ENCODE measurements around the gene SCP2.

SCP2 gene

DNA sequence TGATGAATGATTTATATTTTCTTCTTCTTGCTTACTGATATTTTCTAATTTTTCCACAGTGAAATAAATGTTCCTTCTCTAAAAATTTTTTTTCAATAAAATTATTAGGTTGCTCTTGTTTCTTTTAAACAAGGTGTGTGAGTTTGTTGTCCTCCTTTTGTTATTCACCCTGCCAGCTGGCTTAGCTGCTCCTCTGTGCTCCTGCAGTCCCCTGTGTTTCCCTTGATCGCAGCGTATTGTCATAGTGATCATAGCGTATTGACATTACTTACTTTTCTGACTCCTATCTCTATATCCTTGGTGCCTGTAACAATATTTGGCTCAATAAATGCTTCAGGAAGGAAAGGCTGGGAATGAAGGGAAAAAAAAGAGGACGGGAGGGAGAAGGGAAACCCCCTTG, 110.1 kb downstream of the SCP2 start:
- no peak for DNase-seq (ENCODE audit: low read depth)

DNA sequence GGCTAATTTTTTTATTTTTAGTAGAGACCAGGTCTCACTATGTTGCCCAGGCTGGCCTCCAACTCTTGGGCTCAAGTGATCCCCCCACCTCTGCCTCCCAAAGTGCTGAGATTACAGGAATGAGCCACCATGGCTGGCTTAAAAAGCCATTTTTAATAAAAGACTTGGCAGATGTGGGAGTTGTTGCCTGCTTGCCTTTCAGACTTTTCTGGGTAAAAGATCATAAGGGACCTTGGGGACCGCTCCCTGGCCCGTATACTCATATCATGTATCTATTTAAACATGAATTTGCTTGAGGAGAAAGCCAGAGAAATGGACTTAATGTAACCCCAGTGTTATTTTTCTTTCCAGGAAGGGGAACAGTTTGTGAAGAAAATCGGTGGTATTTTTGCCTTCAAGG, 111.5 kb downstream of the SCP2 start:
- no peak for DNase-seq (ENCODE audit: low read depth)

DNA sequence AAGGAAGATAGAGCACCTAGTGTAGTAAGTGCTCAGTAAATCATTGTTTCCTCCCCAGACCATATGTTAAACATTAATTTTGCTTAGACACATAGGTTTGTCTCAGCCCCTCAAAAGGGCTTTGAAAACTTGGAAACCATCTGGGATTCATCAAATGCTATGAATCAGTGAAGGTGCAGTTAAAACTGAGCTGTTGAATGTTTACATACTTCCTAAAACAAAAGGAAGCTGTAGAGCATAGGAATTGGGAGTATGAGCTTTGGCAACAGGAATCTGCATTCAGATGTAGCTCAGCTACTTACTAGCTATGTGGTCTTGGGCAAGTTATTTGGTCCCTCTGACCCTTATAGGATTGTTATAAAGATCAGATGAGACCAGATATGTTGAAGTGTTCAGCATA, 116.2 kb downstream of the SCP2 start:
- DNase-seq (ENCODE audit: low read depth), result no peak

DNA sequence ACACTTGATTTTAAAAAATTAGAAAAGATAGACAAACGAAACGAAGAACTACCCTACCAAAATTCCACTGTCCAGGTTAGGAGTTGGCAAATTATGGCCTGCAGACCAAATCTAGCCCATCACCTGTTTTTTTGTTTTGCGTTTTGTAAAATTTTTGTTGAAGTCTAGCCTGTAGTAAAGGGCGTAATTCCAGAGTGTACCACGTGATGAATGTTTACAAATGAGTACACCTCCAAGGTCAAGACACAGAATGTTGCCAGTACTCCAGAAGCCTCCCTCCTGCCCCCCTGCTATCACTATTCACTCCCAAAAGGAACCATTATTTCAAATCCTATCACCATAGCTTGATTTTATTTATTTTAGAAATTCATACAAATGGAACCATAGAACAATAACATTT, 117.8 kb downstream of the SCP2 start:
- DNase-seq (ENCODE audit: low read depth), result no peak

DNA sequence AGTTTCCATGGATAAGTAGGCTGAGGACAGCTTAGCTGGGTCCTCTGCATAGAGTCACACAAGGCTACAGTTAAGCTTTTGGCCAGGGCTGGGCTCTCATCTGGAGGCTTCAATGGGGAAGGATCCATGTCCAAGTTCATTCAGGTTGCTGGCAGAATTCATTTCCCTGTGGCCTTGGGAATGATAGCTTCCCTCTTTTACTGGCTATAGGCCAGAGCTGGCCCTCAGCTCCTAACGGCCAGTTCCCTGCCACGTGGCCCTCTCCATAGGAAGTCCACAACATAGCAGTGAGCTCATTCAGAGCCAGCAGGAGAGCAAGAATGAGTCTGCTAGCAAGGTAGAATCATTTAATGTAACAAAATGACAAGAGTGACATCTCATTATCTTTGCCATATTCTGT, 119.9 kb downstream of the SCP2 start:
- DNase-seq (ENCODE audit: low read depth), result no peak

DNA sequence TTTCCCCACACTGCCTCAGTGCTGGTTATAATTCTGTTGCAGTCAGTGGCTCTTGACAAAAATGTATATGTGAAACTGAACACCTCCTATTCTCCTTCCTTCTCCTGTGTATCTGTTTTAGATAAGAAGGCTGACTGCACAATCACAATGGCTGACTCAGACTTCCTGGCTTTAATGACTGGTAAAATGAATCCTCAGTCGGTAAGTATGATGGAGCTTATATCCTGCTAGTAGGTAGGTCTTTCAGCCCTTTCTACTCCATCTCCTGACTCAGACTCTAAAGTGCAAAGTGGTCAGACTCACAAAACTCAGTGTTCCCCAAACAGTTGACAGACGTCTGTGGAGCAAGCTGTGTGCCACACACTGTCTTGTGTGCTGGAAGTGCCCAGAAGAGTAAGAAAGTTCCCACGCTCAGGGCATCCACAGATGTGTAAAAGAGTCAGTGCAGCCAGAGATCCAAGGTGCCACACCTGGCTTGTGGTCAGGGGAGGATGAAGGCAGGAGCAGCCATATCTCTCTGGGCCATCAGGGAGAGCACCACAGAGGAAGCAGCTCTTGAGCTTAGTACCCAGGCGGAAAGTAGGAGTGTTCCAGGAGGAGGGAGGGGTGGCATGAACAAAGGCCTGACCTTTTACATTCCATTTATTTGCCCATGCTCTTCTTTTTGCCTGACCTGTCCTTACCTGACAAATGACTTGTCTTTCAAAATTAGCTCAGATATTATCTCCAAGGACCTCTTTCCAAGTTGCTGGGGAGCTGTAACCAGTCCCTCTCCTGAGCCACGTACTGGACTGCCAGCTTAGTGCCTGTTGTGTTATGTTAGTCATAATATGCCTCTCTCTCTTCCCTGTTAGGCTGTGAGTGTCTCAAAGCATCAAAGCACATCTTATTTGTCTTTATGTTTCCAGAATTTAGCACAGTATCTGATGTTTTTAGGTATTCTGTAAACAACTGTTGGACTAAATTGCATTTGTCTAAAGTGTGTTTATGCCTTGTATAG, 121.0 kb downstream of the SCP2 start:
- no peak for DNase-seq (ENCODE audit: low read depth)

DNA sequence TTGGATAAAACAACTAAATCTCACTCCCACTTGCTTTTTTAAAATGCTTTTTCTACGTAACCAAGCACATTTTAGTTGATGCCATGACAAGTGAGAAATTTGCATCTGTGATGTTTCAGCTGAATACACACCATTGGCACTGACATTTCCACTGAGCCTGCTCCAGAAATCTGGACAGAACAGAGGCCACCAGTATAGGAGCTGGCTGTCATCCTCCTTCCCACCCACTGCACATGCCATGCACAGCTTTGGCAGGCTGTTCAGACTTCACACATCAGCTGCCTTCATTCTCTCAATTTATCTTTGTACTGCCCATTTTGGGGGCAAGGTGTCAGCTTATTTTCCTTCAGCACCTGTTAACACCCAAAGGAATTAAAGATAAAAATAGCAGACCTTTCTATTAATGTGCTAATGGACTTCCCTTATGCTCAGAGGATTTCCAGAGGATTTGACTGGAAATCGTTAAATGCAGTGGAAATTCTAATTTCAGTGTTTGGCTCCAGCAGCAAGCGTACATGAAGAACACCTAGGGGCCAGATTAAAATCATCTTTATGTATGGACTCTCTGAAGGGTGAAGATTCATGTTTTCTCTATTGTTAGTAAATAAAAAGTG, 122.0 kb downstream of the SCP2 start:
- no peak for DNase-seq (ENCODE audit: low read depth)

DNA sequence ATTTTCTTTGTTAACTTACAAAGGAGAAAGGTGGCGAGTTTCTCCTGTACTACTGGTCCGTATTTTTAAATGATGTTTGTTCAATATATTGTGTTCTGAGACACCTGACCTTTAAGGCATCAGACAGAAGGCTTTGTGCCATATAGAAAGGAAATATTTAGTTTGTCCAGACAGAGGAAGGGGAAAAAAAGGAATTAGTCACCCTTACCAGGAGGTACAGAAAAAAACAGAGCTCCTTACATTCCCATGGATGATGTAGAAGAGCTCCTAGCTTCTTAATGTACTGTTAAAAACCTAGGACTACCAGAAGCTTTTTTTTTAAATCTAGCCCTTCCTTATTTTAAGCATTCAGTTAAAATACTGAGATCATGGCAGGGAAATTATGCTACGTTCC, 122.5 kb downstream of the SCP2 start:
- no peak for DNase-seq (ENCODE audit: low read depth)

DNA sequence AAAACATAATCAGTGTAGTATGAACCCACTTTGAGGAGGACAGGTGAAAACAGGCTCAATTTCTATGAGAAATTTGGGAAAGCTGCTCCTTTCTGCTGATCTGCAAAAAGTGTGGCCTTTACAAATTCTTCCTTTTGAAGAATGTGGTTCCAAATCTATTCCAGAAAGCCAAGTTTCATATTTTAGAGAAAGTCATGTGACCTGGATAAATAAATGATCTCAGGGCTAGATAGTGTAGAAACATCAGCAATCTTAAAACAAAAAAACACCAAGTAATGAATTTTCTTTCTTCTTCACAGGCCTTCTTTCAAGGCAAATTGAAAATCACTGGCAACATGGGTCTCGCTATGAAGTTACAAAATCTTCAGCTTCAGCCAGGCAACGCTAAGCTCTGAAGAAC, 123.2 kb downstream of the SCP2 start:
- DNase-seq (ENCODE audit: low read depth), result no peak

DNA sequence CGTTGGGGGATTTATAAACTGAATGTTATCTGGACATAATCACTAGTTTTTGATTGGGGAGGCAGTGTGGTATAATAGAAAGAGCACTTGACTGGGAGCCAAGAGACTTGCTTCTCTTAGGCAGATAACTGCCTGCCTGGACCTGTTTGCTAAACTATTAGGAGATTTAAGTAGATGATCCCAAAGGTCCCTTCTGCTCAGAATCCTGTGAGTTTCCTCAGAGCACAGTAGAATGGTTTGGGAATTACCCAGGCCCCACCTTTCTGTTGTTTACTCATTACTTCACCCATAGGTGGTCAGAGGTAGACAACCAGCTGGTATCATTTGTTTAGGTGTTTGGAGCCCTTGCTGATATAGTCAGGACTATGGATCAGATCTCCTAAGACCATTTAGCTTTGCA, 124.6 kb downstream of the SCP2 start:
- no peak for DNase-seq (ENCODE audit: low read depth)

DNA sequence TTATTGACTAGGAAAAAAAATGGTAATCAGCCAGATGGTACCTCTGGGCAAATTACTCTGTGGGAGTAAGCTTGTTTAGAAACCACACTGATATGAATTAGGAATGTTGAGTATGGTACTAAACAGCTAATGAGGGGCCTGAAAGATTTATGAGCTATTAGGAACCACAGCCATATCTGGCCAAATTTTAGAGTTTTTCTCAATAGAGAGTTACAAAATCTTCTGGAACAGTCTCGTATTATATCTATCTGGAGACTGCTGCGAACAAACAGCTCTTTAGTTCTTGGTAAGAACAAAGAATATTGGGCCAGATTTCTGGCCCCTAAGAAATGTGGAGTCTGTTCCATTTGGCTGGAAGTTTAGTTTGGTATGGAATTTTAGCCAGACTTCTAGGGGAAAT, 130.1 kb downstream of the SCP2 start:
- DNase-seq (ENCODE audit: low read depth), result no peak

DNA sequence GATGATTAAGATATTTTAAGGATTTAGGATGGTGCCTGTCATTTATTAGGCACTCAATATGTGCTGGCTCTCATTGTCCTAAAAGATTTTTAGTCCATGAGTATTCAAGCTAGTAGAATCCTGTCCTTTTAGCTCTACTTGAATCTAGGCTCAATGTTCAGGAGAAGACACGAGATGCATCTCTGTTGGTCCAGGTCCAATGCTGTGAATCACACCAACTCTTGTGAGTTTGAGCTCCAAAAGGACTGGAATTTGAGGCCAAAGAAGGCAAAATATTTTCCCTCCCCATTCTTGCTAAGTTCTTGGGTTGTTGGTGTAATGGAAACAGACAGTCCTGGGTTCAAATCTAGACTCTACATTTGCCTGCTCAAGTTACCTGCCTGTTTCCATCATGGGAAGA, 133.5 kb downstream of the SCP2 start:
- DNase-seq (ENCODE audit: low read depth), result no peak

DNA sequence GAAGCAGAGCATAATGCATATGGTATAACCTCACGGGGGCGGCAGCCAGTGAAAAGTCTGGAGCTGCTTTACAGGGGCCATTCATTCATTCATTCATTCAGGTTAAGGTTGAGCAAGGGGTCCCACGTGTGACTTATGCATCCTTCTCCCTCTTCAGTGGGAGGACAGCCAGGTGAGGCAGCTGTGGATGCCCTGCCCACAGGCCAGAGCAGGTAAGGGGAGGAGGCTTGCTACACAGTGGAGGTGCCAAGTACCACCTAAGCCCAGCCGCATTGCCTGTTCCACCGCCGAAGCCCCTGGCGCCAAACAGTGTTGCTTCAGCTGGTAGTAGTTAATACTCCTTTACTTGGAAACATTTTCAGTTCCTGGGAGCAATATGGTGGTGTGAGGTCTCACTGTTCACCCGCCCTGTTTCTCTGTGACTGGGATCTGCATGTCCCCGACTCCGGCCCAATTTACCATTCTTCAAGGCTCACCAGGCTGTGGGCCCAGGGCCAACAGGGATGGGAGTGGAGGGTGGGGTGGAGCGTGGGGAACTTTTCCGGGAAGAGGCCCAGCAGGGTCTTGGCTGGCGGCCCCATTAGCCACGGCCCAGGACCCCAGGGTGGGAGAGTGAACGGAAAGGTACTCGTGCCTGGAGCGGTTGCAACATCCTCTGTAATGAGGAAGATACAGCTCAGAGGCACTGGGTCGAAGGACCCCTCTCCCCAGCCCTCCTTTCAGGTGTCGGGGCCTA, 134.2 kb downstream of the SCP2 start:
- no peak for DNase-seq (ENCODE audit: low read depth)

DNA sequence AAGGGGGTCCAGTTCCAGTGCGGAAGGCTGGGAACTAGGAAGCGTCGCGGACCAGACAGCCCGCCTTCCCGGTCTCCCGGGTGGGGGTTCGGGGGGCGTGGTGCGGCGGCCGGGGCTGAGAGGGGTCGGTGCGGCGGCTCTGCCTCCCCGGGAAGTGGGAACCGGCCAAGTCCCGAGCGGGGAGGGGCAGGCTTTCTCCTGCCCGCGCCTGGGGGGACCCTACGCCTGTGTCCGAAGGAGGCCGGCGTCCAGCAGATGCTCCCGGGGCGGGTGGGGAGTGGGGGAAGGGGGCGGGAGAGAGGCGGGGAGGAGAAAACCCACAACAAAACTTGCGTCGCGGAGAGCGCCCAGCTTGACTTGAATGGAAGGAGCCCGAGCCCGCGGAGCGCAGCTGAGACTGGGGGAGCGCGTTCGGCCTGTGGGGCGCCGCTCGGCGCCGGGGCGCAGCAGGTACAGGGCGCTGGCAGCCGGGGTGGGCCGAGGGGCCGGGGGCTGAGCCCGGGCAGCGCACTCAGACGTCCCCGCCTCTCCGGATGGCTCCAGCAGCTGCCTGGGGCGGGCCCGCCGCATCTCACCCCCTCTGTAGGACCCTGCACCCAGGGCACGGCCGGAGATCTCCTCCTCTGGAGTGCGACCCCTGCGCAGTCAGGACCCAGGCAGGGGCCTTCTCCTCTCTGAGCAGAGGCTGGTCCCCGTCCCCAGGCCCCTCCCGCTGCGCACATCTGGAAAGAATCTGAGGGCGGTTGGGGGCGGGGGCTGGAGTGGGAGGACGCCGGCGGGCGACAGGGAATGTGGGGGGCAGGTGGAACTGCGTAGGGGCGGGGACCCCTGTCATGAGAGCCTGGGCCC, 135.0 kb downstream of the SCP2 start, which contains the start of gene PODN:
Gene PODN, plus strand, starts transcription at position 355 of the 849 bp plus-strand sequence. CDS start 7,643 bp downstream, outside the sequence.
- no peak for DNase-seq (ENCODE audit: low read depth)

DNA sequence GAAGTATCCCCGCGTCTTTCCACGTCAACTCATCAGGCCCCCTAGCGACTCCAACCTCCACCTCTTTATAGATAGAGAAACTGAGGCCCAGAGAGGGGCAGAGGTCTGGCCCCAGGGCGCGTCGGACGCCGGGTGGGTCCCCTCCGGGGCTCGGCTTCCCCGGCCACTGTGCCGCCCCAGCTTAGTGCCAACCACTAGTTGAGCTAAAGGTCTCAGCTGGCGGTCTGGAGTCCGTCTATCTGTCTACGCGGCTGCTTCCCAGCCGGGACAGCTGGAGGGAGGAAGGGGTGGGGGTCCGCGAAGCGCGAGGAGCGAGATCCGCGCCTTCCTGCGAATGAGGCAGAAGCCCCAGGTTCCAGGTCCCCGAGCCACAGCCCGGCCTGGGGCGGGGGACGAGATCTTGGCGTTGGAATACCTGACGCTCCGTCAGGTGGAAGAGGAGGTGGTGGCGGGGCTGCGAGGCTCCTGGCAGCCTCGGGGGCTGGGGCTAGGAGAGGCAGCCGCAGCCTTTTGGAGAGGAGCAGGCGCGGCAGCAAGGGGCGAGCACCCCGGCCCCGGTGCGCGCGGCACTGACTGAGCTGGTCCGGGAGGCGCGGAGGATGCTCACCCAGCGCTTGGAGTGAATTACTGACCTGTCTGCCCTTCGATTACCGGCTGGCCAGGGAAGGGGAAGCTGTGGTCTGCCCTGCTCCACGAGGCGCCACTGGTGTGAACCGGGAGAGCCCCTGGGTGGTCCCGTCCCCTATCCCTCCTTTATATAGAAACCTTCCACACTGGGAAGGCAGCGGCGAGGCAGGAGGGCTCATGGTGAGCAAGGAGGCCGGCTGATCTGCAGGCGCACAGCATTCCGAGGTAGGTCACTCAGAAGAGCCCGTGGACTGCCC, 135.9 kb downstream of the SCP2 start:
- DNase-seq (ENCODE audit: low read depth), result no peak

DNA sequence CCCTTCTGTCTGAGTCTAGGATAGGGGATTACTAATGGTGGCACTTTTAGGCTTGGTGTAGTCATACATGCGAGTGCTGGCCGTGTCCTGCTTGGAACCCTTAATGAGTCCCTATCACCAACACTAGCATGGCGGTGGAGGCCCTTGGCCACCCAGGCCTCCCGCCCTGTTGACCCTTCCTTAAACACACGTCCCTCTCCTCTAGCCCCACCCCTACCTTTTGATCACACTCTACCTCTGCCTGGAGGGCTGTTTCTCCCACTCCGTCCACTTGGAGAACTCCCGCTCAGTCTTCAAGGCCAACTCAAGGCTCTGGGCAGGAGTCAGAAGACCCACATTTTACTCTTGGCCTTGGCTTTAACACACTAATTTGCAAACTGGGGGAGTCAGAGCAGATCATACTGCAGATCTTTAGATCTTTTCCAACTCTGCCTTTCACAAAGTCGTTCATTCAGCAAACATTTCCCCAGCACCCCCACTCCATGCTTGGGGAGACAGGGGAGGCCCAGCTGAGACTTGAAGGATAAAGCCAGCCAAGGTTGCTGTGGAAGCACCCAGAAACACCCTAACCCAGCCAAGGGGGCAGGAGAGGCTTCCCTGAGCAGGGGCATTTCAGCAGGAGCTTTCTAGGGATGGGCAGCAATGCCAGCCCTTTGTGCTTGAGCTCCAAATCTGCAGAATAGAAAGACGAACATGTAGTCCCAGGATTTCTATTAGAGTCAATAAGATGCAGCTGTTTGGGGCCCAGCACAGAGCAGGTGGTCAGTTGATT, 136.9 kb downstream of the SCP2 start:
- DNase-seq (ENCODE audit: low read depth), result no peak

DNA sequence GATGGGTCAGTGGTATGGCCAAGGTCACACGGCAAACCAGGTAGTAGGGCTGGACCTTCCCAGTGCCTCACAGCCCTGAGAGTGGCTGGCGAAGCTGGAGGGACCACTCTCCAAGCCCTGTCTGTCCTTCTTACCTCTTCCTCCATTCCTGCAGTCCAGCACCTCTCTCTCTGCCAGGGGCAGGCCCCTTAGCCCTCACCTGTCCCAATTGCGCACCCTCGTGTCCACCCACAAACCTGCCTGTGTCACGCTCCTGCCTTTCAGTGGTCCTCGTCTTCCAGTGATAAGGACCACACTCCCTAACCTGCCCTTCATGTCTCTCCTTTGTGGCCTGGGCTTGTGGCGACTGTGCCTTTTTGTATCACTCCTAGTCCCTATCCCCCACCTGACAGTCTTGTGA, 138.3 kb downstream of the SCP2 start:
- DNase-seq (ENCODE audit: low read depth), result no peak

DNA sequence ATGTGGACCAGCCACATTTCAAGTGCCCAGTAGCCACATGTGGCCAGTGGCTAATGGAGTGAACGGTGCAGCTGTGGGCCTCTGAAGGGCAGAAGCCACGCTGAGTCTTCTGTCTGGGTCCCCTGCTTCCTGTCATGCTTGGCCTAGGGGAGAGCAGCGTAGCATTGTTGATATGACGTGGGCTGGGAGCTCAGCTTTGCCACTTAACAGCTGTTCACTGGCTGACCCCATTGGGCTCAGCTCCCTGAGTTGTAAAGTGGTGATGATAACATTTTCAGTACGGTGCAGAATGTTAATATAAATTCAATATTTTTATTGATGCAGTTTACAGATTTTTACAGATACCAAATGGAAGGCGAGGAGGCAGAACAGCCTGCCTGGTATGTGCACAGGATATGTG, 139.4 kb downstream of the SCP2 start:
- no peak for DNase-seq (ENCODE audit: low read depth)

DNA sequence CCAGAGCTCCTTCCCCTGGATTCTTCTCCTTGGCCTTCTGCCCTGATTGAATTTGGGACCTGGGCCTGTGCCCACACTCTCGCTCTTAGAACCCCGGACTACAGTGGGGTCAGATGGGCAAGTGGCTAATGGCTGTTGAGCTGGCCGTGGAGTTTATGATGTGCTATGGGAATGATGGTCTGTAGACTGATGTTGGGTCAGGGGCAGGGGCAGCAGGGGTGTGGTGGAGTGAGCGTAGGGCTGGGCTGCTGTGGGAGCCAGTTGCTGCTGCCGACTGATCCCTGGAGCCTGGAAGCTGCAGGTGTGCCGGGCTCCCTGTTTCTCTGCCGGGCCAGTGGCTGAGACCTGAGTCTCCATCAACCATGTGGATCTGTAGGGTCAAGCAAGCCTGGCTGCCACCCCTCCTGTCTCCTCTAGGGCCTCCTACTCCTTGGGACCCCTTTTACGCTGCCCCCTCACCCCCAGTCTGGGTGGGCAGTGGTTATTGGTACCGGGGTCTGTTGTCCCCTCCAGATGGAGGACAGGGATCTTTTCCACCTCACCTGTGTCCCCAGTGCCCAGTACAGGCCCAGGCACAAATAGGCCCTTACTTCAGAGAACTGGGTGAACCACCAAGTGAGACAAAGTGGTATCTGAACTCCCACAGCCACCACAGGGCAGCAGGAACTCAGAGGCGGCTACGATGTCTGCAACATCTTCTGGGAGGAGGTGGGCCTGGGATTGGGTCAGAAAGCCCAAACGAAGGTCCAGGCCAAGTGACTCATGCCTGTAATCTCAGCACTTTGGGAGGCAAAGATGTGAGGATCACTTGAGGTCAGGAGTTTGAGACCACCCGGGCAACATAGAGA, 140.0 kb downstream of the SCP2 start:
- DNase-seq (ENCODE audit: low read depth), result no peak
